ENCODE results near the gene PML. TPM values are rescaled to one million over a fixed set of nuclear protein-coding genes. Genes with fewer than 3 reads are reported as not detected.

Gene PML
- total and polyA plus RNA-seq, 2 of the 4 experiments (the other 2 are of a cell fraction), result 8.8 to 22.6 TPM

DNA sequence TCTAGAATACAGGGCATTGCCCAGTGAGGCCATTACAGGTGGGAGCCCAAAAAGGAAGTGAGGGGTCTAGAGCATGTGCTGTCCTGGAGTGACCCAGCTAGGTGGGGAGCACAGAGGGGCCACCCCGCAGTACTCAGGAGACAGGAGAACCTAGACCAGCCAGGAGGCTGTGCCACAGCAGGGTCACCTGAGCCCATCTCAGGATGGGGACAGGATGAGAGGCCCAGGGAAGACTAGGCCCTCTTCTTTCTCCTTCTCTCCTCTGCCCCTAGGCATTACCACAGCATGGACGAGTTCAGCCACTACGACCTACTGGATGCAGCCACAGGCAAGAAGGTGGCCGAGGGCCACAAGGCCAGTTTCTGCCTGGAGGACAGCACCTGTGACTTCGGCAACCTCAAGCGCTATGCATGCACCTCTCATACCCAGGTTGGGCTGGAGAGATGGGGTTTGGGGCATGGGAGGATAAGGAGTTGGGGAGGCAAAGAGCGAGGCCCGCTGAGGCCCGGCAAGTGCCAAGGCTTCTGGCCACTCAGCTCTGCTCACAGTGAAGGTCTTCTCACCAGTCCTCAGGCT lies 47.6 kb upstream of the PML start:
- WGBS, 2 experiments (ENCODE audit: extremely low coverage in 2 of 2, insufficient read length in 1 of 2), result 100% methylated on average over 1 of the region's 9 CpGs; no CpG with 5 or more reads in 1 of the 2 experiments

More for the DNA sequence above, 47.6 kb upstream of the PML start:
- Histone ChIP-seq H3K4me3 (ENCODE audit: insufficient read depth, low read depth, low read length) (no peak overlapping the region), H2AK5ac (ENCODE audit: low read depth, low read length) (no peak overlapping the region), H2BK15ac (ENCODE audit: low read depth, low read length) (no peak overlapping the region), H3K9ac (ENCODE audit: low read depth, low read length) (no peak overlapping the region), H4K91ac (ENCODE audit: insufficient read depth, low read depth, low read length) (no peak overlapping the region), H3K56ac (ENCODE audit: extremely low read depth, insufficient read depth, low read length) (no peak overlapping the region), H2BK120ac (ENCODE audit: low read depth, low read length) (no peak overlapping the region), H3K36me3 (ENCODE audit: control insufficient read depth, insufficient read depth, low read length) (peaks cover 63% of the 10 kb centered on the region), H4K20me1 (ENCODE audit: insufficient read depth, low read length) (0 out of 2 replicates have a peak, but pooled peaks cover 2% of the 10 kb centered on the region), H3K9me1 (ENCODE audit: insufficient read depth, low read length) (peaks cover 1% of the 10 kb centered on the region; the same call in 1 of the 2 replicates), H3K27ac (ENCODE audit: insufficient read depth, low read length) (no peak overlapping the region), H2BK20ac (ENCODE audit: low read depth, low read length) (no peak overlapping the region), H3K4me1 (ENCODE audit: control insufficient read depth, insufficient read depth, low read length) (peaks cover 11% of the 10 kb centered on the region), H3K9me3 (ENCODE audit: control insufficient read depth, insufficient read depth, low read length) (no peaks in the 10 kb centered on the region), H2AFZ (replicated peaks; ENCODE audit: low read length, poor library complexity) (no peak overlapping the region), H3K4ac (ENCODE audit: low read depth, low read length) (no peak overlapping the region), H3K27me3 (ENCODE audit: control insufficient read depth, insufficient read depth, low read length) (no peaks in the 10 kb centered on the region), H3K79me1 (ENCODE audit: low read depth in 1 of 2, low read length in 2 of 2) (peaks cover 13 to 31% of the 10 kb centered on the region in 2 experiments), H4K8ac (ENCODE audit: low read depth in 2 of 2, low read length in 2 of 2) (no peak overlapping the region), H4K5ac (ENCODE audit: low read depth, low read length) (no peak overlapping the region), H2BK5ac (ENCODE audit: low read depth, low read length, poor library complexity, severe bottlenecking) (no peak overlapping the region), H3K18ac (ENCODE audit: low read depth, low read length) (no peak overlapping the region), H3K14ac (replicated peaks; ENCODE audit: low read depth, low read length) (no peak overlapping the region), H3K4me2 (ENCODE audit: low read depth, low read length) (no peak overlapping the region), H3K23ac (ENCODE audit: low read depth, low read length) (no peak overlapping the region), H2AK9ac (replicated peaks; ENCODE audit: low read depth, low read length, poor library complexity) (no peak overlapping the region)
- no TSS peak for BruUV-seq (replicated peaks)
- POLR2A ChIA-PET (ENCODE audit: unreplicated experiment), result no interaction called here
- no peak for DNase-seq
- CTCF ChIA-PET, result no interaction called here
- TF ChIP-seq CEBPB (IDR thresholded peaks at IDR 0.05; ENCODE audit: low read depth, low read length), result no peak
- TF ChIP-seq MAZ (IDR thresholded peaks at IDR 0.05; ENCODE audit: borderline replicate concordance, low read depth, low read length), result no peak
- TF ChIP-seq RFX5 (IDR thresholded peaks at IDR 0.05; ENCODE audit: low read depth, low read length), result no peak
- TF ChIP-seq USF2 (IDR thresholded peaks at IDR 0.05; ENCODE audit: low read depth, low read length), result no peak
- no peak for TF ChIP-seq FOS (IDR thresholded peaks at IDR 0.05; ENCODE audit: low read depth, low read length)
- TF ChIP-seq CHD1 (IDR thresholded peaks at IDR 0.05; ENCODE audit: low read depth, low read length), result no peak
- TF ChIP-seq, protein P1, sequence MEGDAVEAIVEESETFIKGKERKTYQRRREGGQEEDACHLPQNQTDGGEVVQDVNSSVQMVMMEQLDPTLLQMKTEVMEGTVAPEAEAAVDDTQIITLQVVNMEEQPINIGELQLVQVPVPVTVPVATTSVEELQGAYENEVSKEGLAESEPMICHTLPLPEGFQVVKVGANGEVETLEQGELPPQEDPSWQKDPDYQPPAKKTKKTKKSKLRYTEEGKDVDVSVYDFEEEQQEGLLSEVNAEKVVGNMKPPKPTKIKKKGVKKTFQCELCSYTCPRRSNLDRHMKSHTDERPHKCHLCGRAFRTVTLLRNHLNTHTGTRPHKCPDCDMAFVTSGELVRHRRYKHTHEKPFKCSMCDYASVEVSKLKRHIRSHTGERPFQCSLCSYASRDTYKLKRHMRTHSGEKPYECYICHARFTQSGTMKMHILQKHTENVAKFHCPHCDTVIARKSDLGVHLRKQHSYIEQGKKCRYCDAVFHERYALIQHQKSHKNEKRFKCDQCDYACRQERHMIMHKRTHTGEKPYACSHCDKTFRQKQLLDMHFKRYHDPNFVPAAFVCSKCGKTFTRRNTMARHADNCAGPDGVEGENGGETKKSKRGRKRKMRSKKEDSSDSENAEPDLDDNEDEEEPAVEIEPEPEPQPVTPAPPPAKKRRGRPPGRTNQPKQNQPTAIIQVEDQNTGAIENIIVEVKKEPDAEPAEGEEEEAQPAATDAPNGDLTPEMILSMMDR (conservative IDR thresholded peaks at IDR 0.05; ENCODE audit: low read depth, low read length), result no peak
- no peak for TF ChIP-seq RCOR1 (IDR thresholded peaks at IDR 0.05; ENCODE audit: insufficient replicate concordance, low read length)
- TF ChIP-seq, protein P2, sequence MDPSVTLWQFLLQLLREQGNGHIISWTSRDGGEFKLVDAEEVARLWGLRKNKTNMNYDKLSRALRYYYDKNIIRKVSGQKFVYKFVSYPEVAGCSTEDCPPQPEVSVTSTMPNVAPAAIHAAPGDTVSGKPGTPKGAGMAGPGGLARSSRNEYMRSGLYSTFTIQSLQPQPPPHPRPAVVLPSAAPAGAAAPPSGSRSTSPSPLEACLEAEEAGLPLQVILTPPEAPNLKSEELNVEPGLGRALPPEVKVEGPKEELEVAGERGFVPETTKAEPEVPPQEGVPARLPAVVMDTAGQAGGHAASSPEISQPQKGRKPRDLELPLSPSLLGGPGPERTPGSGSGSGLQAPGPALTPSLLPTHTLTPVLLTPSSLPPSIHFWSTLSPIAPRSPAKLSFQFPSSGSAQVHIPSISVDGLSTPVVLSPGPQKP (IDR thresholded peaks at IDR 0.05; ENCODE audit: borderline replicate concordance, low read depth, low read length), result no peak
- TF ChIP-seq SMC3 (IDR thresholded peaks at IDR 0.05; ENCODE audit: low read depth, low read length), result no peak
- TF ChIP-seq RAD21 (IDR thresholded peaks at IDR 0.05; ENCODE audit: low read length), result no peak
- TF ChIP-seq MAFK (IDR thresholded peaks at IDR 0.05; ENCODE audit: low read depth, low read length), result no peak
- in situ Hi-C loops (cut with MboI; ENCODE audit: low sequenced_read_pairs) (no loop called here), dilution Hi-C loops (cut with HindIII; ENCODE audit: low sequenced_read_pairs, unreplicated experiment) (no loop called here), intact Hi-C loops (cut with micrococcal nuclease) (no loop called here)
- no peak for ATAC-seq (ENCODE audit: low read depth)

Data from IMR-90 (cell line).